Activated CD4-positive, alpha-beta T cell treated with anti-CD3 and anti-CD28 coated beads, Interleukin-2, amount 50 U/mL, for 1 hour (primary cell): ENCODE measurements around the gene GPD2.

Experiments used
- DNase-seq: peaks from one replicate; pipeline ENCODE4 v3.0.0-alpha.2; 2020

The GPD2 gene

GRCh38 chr2:156539086-156539860 is 103.1 kb downstream of the GPD2 start:
- DNase-seq: no peak

DNA sequence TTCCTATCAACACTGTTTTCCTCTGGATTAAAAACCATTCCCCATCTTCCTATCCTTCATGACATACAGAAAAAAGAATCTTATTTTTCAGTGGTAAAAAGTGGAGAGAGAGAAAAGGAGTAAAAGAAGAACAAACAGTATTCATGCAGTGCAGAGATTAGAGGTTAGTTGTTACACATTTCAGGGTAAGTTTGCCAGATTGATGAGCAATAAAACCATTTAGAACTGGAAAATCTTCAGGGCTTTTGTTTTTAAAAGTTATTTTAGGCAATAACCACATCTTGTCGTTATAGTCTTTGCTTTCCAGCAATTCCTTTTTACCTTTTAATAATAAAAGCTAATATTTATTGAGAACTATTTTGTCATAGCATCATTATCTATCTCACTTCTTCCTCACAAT is 104.5 kb downstream of the GPD2 start:
- DNase-seq: no peak

- no peak for DNase-seq
Observed at GRCh38 chr2:156541229-156541628, 105.0 kb downstream of the GPD2 start.

- DNase-seq: no peak
Observed at GRCh38 chr2:156541706-156542105, 105.5 kb downstream of the GPD2 start.

DNA sequence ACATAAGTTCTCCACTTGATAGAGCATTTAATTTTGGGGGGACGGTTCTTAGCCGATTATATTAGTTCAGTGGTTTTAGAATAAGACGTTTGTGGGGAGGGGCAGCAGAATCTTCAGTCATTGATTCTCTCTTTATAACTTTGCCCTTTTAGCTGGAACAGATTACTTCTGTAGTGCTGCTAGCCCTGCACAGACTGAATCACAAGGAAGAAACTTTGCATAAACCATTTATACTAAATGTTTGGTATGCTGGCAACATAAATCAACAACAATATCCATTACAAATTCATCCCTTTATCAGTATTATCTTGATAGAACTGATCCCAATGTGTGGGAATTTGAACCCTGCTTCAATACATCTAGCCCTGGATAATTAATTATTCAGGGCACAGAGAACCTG is 112.2 kb downstream of the GPD2 start:
- no peak for DNase-seq

DNA sequence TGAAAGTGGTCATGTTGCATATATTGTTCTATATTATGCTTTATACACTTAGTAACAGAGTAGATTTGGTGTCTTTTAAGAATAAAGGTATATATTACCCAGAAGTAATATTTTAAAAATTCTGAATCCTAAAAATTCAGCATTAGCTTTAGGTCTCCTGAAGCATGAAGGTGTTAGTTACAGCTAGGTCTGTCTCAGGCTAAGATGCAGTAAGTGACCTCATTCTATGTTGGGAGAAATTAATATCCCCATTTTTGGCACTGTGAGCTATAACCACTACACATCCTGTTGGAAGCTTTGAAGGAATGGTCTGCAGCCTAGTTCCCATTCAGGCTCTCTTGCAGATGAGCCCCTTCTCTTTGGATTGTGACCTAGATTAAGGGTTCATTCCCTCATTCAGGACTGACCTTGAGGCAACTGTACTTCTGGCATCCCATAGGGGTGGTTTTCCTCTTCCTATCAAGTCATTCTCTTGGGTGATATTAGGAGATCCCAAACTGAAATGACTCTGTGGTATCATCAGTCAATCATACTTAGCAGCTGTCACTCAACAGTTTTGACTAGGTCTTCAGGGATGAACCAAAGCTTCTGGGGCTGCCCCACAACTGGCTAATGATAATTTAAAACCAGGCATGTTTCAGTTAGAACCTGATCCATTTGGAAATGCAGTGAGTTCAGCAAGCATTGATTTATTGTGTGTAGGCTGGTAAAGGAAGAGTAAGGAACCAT is 117.7 kb downstream of the GPD2 start:
- DNase-seq: no peak

DNA sequence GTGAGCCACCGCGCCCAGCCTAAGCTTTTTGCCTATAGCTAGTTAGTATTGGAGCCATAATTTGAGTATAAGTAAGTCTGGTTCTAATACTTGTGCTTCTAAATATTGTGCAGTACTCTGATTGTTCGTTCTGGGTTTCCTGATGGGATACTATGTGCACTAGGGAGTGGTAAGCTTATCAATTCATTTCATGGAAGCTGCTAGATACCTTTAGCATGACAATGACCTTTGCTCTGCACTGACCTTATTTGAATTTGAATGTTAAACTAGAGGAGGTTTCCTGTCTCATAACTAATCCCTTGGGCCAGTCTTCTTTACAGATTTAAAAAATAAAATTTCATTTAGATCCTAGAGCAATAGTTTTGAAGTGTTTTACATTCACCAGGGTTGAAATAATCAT is 125.1 kb downstream of the GPD2 start:
- DNase-seq: no peak

- DNase-seq: no peak
Observed at GRCh38 chr2:156562124-156562523, 125.9 kb downstream of the GPD2 start.

- DNase-seq: no peak
Observed at GRCh38 chr2:156563994-156564753, 128.0 kb downstream of the GPD2 start.

DNA sequence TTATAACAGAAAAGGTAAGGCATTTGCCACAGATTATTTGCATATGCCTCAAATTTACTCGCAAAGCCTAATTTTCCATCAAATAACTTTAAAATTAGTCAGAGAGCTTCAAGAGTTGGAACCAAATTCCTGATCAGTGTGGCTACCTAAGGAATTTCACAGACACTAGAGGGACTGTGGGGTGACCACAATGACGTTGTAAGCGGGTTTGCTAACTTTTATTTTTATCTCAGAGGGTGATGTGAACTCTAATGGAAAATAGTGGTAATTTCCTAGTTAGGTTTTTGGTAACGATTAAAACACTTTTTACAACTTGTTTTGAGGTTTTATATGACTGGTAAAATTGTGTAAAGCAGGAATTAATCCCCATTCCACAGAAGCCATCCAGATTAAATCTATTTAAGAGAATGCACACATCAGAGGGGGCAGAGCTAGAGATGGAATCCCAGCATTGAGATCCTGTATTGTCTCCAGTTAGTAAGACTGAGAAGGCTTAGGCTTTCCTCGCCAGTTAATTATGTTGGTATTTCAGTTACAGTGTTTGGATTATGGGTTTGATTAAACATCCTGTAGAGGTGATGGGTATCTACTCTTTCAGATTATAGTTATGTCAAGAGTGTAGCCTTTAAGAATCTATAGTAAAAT is 129.0 kb downstream of the GPD2 start:
- no peak for DNase-seq

GRCh38 chr2:156573710-156574109 is 137.5 kb downstream of the GPD2 start:
- no peak for DNase-seq

GRCh38 chr2:156574112-156574511 is 137.9 kb downstream of the GPD2 start:
- DNase-seq: no peak

GRCh38 chr2:156576005-156576404 is 139.8 kb downstream of the GPD2 start:
- DNase-seq: no peak

DNA sequence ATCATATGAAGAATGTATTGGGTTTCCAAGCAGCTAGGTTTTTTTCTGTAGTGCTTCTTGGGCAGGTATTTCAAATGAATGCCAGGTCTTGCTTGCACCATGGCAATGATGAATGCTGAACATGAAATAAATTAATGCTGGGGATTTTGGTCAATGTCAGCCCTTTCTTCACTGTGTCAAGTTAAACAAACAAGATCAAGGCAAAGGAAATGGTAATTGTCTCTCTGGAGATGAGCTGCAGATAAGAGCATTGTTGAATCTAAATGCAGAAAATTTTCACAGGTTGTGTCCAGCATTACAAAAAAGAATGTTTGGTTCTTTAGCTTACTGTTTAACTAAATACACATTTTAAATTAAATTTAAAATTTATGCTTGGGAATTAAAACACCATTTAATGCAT is 144.3 kb downstream of the GPD2 start:
- DNase-seq: no peak

- no peak for DNase-seq
Observed at GRCh38 chr2:156581280-156581679, 145.1 kb downstream of the GPD2 start.

GRCh38 chr2:156585457-156585856 is 149.3 kb downstream of the GPD2 start:
- DNase-seq: no peak

GRCh38 chr2:156586621-156587020 is 150.4 kb downstream of the GPD2 start:
- no peak for DNase-seq

DNA sequence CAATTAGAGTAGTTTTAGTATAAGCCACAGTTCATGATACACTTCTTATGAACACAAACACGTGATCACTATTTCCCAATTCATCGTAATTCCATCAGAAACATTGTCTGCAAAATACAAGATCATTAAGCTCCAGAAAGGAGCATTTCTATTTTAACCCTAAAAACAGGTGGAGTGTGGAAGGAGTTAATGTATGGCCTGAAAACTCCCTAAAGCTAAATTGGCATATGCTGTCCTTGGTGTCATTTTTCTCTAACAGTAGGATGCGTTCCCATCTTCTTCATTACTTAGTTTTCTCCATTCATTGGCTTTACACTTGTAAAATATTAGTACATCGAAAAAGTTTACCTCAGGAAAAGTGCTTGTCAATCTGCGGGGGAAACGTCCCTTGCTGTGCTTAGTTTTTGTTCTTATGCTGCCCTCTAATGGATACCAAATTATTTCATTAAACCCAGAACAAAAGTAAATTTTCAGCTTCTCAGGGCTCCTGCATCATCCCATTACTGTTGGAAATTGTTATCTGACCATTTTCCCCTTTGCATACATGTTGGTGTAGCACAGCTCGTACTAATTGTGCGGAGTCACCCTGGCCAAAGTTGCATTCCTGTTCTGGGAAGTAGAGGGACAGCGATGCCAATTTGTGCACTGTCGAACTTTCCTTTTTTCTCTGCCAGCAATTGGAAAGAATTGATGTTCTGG is 153.4 kb downstream of the GPD2 start:
- peak; percentile 5 for DNase-seq

GRCh38 chr2:156590085-156590739 is 154.0 kb downstream of the GPD2 start:
- DNase-seq: no peak

GRCh38 chr2:156592809-156593593 is 156.8 kb downstream of the GPD2 start:
- DNase-seq: no peak

- no peak for DNase-seq
Observed at GRCh38 chr2:156593594-156593921, 157.4 kb downstream of the GPD2 start.
